Brain pericyte (primary cell): ENCODE data around the gene NDFIP2.

Experiments
- DNase-seq: peaks from one replicate; pipeline ENCODE4 v3.0.0-alpha.2; 2012; ENCODE audit warnings: low read depth, low spot score

The NDFIP2 gene

GRCh38 chr13:79458436-79458835 lies 22.5 kb upstream of the NDFIP2 start:
- DNase-seq = no peak

- DNase-seq = no peak
Observed at GRCh38 chr13:79459906-79460305, 21.0 kb upstream of the NDFIP2 start.

- DNase-seq = no peak
Observed at GRCh38 chr13:79462895-79463294, 18.1 kb upstream of the NDFIP2 start.

- no peak for DNase-seq
Observed at GRCh38 chr13:79463604-79464003, 17.4 kb upstream of the NDFIP2 start.

- no peak for DNase-seq
Observed at GRCh38 chr13:79466872-79467271, 14.1 kb upstream of the NDFIP2 start.

- DNase-seq = no peak
Observed at GRCh38 chr13:79468402-79468801, 12.6 kb upstream of the NDFIP2 start.

GRCh38 chr13:79468819-79469218 lies 12.1 kb upstream of the NDFIP2 start:
- no peak for DNase-seq

GRCh38 chr13:79469608-79470007 lies 11.3 kb upstream of the NDFIP2 start:
- DNase-seq = no peak

- no peak for DNase-seq
Observed at GRCh38 chr13:79470666-79471065, 10.3 kb upstream of the NDFIP2 start.

GRCh38 chr13:79475569-79475968 lies 5.4 kb upstream of the NDFIP2 start:
- no peak for DNase-seq

GRCh38 chr13:79477968-79478367 lies 3.0 kb upstream of the NDFIP2 start:
- DNase-seq = no peak

GRCh38 chr13:79479882-79480281 lies 1.1 kb upstream of the NDFIP2 start:
- no peak for DNase-seq

GRCh38 chr13:79481685-79482052 lies 714 bp downstream of the NDFIP2 start:
- no peak for DNase-seq

- DNase-seq = no peak
Observed at GRCh38 chr13:79482281-79482970, 1.5 kb downstream of the NDFIP2 start.

- DNase-seq = no peak
Observed at GRCh38 chr13:79483086-79483706, 2.2 kb downstream of the NDFIP2 start.

GRCh38 chr13:79485014-79485811 lies 4.3 kb downstream of the NDFIP2 start:
- no peak for DNase-seq

GRCh38 chr13:79486433-79487188 lies 5.7 kb downstream of the NDFIP2 start:
- no peak for DNase-seq

GRCh38 chr13:79490326-79490725 lies 9.4 kb downstream of the NDFIP2 start:
- DNase-seq = no peak

- no peak for DNase-seq
Observed at GRCh38 chr13:79490824-79491223, 9.9 kb downstream of the NDFIP2 start.

- no peak for DNase-seq
Observed at GRCh38 chr13:79491715-79492114, 10.8 kb downstream of the NDFIP2 start.

GRCh38 chr13:79492313-79492798 lies 11.4 kb downstream of the NDFIP2 start:
- no peak for DNase-seq
